Transverse colon (tissue), 4 donors: ENCODE results near the gene CMC2. TPM values are rescaled to one million over a fixed set of nuclear protein-coding genes. Genes with fewer than 3 reads are reported as not detected.

ENCODE experiments used
- DNase-seq: peaks from one replicate; pipeline ENCODE4 v3.0.0-alpha.2; 2019
- H3K27ac ChIP-seq, 4 donors: fragments of 200-600 bp; sonication (generic); 2 replicates each; pipeline ENCODE4 v1.5.1; 2016 to 2018; ENCODE audit warnings: inconsistent platforms in 4 of 4
- H3K27me3 ChIP-seq: fragments of 200-600 bp; sonication (generic); 2 replicates; pipeline ENCODE4 v1.5.1; 2017; ENCODE audit warnings: inconsistent platforms
- H3K36me3 ChIP-seq, 4 donors: fragments of 200-600 bp; sonication (generic); 2 replicates each; pipeline ENCODE4 v1.5.1; 2017 to 2019; ENCODE audit warnings: inconsistent platforms in 4 of 4
- H3K4me1 ChIP-seq, 4 donors: fragments of 200-600 bp; sonication (generic); 2 replicates each; pipeline ENCODE4 v1.5.1; 2017 to 2020; ENCODE audit warnings: inconsistent platforms in 4 of 4
- H3K4me3 ChIP-seq, 4 donors: fragments of 200-600 bp; sonication (generic); 1 replicate in 1 of 4; 2 replicates in 3 of 4; pipeline versions ENCODE4 v1.5.1 to v1.6.1; 2017 to 2019; ENCODE audit warnings: inconsistent platforms in 4 of 4
- H3K9me3 ChIP-seq, 2 donors: fragments of 200-600 bp; sonication (generic); 2 replicates each; pipeline ENCODE4 v1.5.1; 2017 to 2019; ENCODE audit warnings: inconsistent platforms in 2 of 2
- CTCF ChIP-seq, 5 experiments: fragments of 200-600 bp in 3 of 5; fragments of 450-650 bp in 2 of 5; sonication (generic) in 3 of 5; IDR thresholded peaks; 1 replicate in 2 of 5; 2 replicates in 3 of 5; pipeline ENCODE4 v1.5.1; 2016 to 2017; ENCODE audit warnings: antibody characterized with exemption in 5 of 5, inconsistent platforms in 3 of 5, mild to moderate bottlenecking in 2 of 5, moderate library complexity in 1 of 5
- EP300 ChIP-seq: sonication (generic); formaldehyde crosslinking; IDR thresholded peaks from one replicate; pipeline ENCODE4 v1.6.1; 2017; ENCODE audit warnings: antibody characterized with exemption, low read depth
- POLR2A ChIP-seq: fragments of 450-650 bp; IDR thresholded peaks from one replicate; pipeline ENCODE4 v1.6.1; 2016; ENCODE audit warnings: antibody characterized with exemption, mild to moderate bottlenecking, moderate library complexity
- POLR2AphosphoS5 ChIP-seq, 3 donors: sonication (generic); formaldehyde crosslinking; IDR thresholded peaks; one replicate each; pipeline ENCODE4 v1.6.1; 2016; ENCODE audit warnings: antibody characterized with exemption in 3 of 3
- WGBS, 2 donors: methylation state at CpG; one replicate each; pipeline ENCODE4 v1.1.5; 2018; ENCODE audit warnings: low coverage in 1 of 2; 5-methylcytosine and 5-hydroxymethylcytosine counted together
- in situ Hi-C, 4 donors: fragments of 200-750 bp; cut with MboI; loops; one replicate each; pipeline versions ENCODE4 v1.15.0 to v1.15.1; 2017; ENCODE audit warnings: low sequenced_read_pairs in 3 of 4, low pct_ligation_motif_present in 1 of 4, low pct_unique_long_range_greater_than_20kb in 1 of 4
- intact Hi-C: fragments of 100-400 bp; cut with DNase I; formaldehyde crosslinking; loops from one replicate; pipeline ENCODE4 v1.15.1; 2023; ENCODE audit warnings: low total_unique reads
- total RNA-seq, 4 donors: library from RNA; depleted of rRNA; stranded (reverse); fragments of >200 nt; gene quantifications; one replicate each; pipeline ENCODE4 v1.1.0, GENCODE V29; 2016

The CMC2 gene
- total RNA-seq, 4 donors from 2014 or later, result 2.8 to 42.9 (median 29.8) TPM

- H3K27ac ChIP-seq, result no peak overlapping the region
- H3K4me1 ChIP-seq, result no peaks in the 10 kb centered on the region
- H3K27me3 ChIP-seq, result no peaks in the 10 kb centered on the region
- no peaks in the 10 kb centered on the region for H3K9me3 ChIP-seq
- no peak for DNase-seq
- no peak for TF ChIP-seq POLR2AphosphoS5 (IDR thresholded peaks at IDR 0.05)
- TF ChIP-seq CTCF (IDR thresholded peaks at IDR 0.05), result no peak
- no peak for TF ChIP-seq EP300
- no peak for TF ChIP-seq POLR2A
- H3K36me3 ChIP-seq, result no peaks in the 10 kb centered on the region
- in situ Hi-C loops, result no loop called here
- WGBS, 2 donors, result 85 to 88% methylated on average over 4 of the region's 4 CpGs
- H3K4me3 ChIP-seq, result no peak overlapping the region
- intact Hi-C loops, result no loop called here
These were observed 40.1 kb downstream of the CMC2 start for GRCh38 chr16:80966617-80967016.

- peaks cover 0 to 11% of the 10 kb centered on the region in 2 donors for H3K9me3 ChIP-seq
- H3K27me3 ChIP-seq, result no peaks in the 10 kb centered on the region
- 57 to 59% methylated on average over 2 of the region's 2 CpGs for WGBS, 2 donors
- no peak overlapping the region for H3K27ac ChIP-seq
- intact Hi-C loops (no loop called here), in situ Hi-C loops (no loop called here)
- no peak for DNase-seq
- H3K4me1 ChIP-seq, result no peaks in the 10 kb centered on the region
- H3K36me3 ChIP-seq, result no peaks in the 10 kb centered on the region
- no peak overlapping the region for H3K4me3 ChIP-seq
- no peak for TF ChIP-seq EP300
- TF ChIP-seq CTCF (IDR thresholded peaks at IDR 0.05), result no peak
- no peak for TF ChIP-seq POLR2A
- TF ChIP-seq POLR2AphosphoS5 (IDR thresholded peaks at IDR 0.05), result no peak
These were observed 42.3 kb downstream of the CMC2 start for GRCh38 chr16:80964351-80964750.

GRCh38 chr16:80962879-80963278 lies 43.8 kb downstream of the CMC2 start:
- H3K9me3 ChIP-seq, result peaks cover 15 to 26% of the 10 kb centered on the region in 2 donors
- in situ Hi-C loops, result no loop called here
- WGBS, 2 donors, result 74 to 90% methylated on average over 2 of the region's 2 CpGs
- H3K27ac ChIP-seq, result no peak overlapping the region
- H3K4me1 ChIP-seq, result no peaks in the 10 kb centered on the region
- H3K36me3 ChIP-seq, result no peaks in the 10 kb centered on the region
- TF ChIP-seq POLR2A (no peak), CTCF (IDR thresholded peaks at IDR 0.05) (no peak), EP300 (no peak), POLR2AphosphoS5 (IDR thresholded peaks at IDR 0.05) (no peak)
- H3K4me3 ChIP-seq, result no peak overlapping the region
- no peak for DNase-seq
- H3K27me3 ChIP-seq, result no peaks in the 10 kb centered on the region
- intact Hi-C loops, result no loop called here

- intact Hi-C loops, result no loop called here
- Histone ChIP-seq H3K9me3 (peaks cover 24 to 37% of the 10 kb centered on the region in 2 donors), H3K4me1 (no peaks in the 10 kb centered on the region), H3K27ac (no peak overlapping the region), H3K36me3 (no peaks in the 10 kb centered on the region), H3K27me3 (no peaks in the 10 kb centered on the region), H3K4me3 (no peak overlapping the region)
- TF ChIP-seq POLR2A, result no peak
- no peak for TF ChIP-seq EP300
- TF ChIP-seq POLR2AphosphoS5 (IDR thresholded peaks at IDR 0.05), result no peak
- TF ChIP-seq CTCF (IDR thresholded peaks at IDR 0.05), result no peak
- in situ Hi-C loops, result no loop called here
- no peak for DNase-seq
These were observed 48.4 kb downstream of the CMC2 start for GRCh38 chr16:80958284-80958683.
